Muscle of leg (tissue), 11 donors: ENCODE measurements around the gene TMED10. TPM values are rescaled to one million over a fixed set of nuclear protein-coding genes. Genes with fewer than 3 reads are reported as not detected.

ENCODE experiments used
- DNase-seq: peaks from one replicate; pipeline ENCODE4 v3.0.0; 2013
- H3K27ac ChIP-seq: one replicate; pipeline ENCODE4 v1.5.1; 2013; ENCODE audit warnings: mild to moderate bottlenecking, low read length, control low read depth
- H3K27me3 ChIP-seq: one replicate; pipeline ENCODE4 v1.6.1; 2013; ENCODE audit warnings: low read length; ENCODE audit not compliant: control insufficient read depth, insufficient read depth
- H3K36me3 ChIP-seq: one replicate; pipeline ENCODE4 v1.6.1; 2013; ENCODE audit warnings: low read length; ENCODE audit not compliant: control insufficient read depth, insufficient read depth
- H3K4me1 ChIP-seq: one replicate; pipeline ENCODE4 v1.6.1; 2013; ENCODE audit warnings: low read length; ENCODE audit not compliant: control insufficient read depth, insufficient read depth
- H3K4me3 ChIP-seq: one replicate; pipeline ENCODE4 v1.5.1; 2013; ENCODE audit warnings: low read length, control low read depth
- H3K9me3 ChIP-seq: replicated peaks from 2 replicates; pipeline ENCODE4 v1.6.1; 2013; ENCODE audit warnings: low read depth, low read length; ENCODE audit not compliant: control insufficient read depth
- WGBS: methylation state at CpG from one replicate; pipeline ENCODE4 v1.1.5; 2013; ENCODE audit warnings: missing lambda C conversion rate; ENCODE audit not compliant: insufficient coverage; 5-methylcytosine and 5-hydroxymethylcytosine counted together
- polyA plus RNA-seq, 8 donors: library from polyadenylated mRNA; unstranded; fragments of 120-200 nt; gene quantifications; one replicate each; pipeline versions ENCODE4 v1.2.1 to v1.2.3, GENCODE V29; 2013; ENCODE audit warnings: inconsistent platforms in 1 of 8, low replicate concordance in 1 of 8; ENCODE audit not compliant: insufficient read length in 8 of 8, insufficient read depth in 1 of 8
- total RNA-seq: library from RNA; stranded (reverse); fragments of 120-200 nt; gene quantifications from one replicate; pipeline ENCODE4 v1.2.4, GENCODE V29; 2013

TMED10 gene
- total and polyA plus RNA-seq, 9 donors = 100 to 180 (median 123) TPM

DNA sequence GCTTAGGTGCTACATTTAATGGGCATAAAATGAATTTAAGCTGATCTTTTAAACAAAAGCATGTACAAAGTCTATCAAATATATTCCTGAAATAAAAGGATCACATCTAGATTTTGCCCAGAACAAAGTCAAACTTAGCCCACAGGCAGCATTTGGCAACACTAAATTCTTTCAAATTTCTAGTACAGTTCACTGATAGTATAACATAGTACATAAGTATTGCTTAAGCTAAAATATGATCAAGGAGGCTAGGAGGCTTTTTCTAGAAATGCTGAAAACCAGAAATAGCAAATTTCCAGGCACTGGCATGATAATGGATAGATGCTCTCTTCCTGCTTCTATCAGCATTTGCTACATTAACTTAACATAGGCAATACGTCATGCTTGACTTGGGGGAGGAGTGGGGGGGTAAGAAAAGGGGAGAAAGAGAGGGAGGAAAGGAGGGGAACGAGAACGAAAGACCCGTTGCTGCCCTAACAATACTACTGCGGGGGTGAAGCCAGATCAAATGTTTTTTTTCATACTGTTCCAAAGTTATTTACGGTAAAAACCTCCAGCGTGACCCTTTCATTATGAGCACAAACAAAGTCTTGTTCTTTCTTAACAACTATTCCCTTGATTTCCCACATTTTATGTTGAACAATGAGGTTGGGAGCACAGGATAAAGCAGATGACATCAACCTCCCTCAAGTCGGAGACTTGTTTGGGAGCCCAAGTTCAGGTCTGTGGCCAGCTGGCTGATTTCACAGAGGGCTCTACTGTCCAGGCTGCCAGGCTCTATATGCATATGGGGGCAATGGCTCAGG is 10.6 kb downstream of the TMED10 start:
- WGBS = no CpG with 5 or more reads among the region's 8 CpGs
- H3K27me3 ChIP-seq = no peaks in the 10 kb centered on the region
- no peak overlapping the region for H3K4me3 ChIP-seq
- H3K9me3 ChIP-seq = no peaks in the 10 kb centered on the region
- peak overlapping the region; percentile 16 for H3K27ac ChIP-seq
- H3K36me3 ChIP-seq = peaks cover 6% of the 10 kb centered on the region
- DNase-seq = peak; percentile 59
- peaks cover 8% of the 10 kb centered on the region for H3K4me1 ChIP-seq

DNA sequence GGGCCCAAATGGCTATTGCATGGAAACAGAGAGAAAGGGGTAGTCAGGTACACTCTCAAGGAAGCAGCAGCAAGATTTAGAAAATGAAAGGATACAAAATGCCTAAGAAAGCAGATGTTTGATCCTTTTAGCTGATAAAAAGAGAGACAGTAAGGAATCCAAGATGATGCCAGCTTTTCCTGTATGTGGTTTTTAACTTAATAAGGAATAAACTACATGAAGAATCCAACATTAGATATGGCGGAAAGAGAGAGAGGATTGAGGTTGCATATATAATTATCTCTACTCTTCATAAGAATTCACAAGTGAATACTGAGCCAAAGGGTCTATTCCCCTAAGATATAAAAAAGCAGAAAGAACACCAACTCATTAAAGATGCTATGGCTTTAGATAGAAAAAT is 11.6 kb downstream of the TMED10 start:
- Histone ChIP-seq H3K4me1 (peaks cover 8% of the 10 kb centered on the region), H3K9me3 (no peaks in the 10 kb centered on the region), H3K4me3 (no peak overlapping the region), H3K36me3 (peaks cover 6% of the 10 kb centered on the region), H3K27ac (no peak overlapping the region), H3K27me3 (no peaks in the 10 kb centered on the region)
- no peak for DNase-seq
- no CpG with 5 or more reads among the region's 1 CpG for WGBS

- H3K4me1 ChIP-seq = peaks cover 8% of the 10 kb centered on the region
Observed at GRCh38 chr14:75163677-75164076, 12.7 kb downstream of the TMED10 start.

DNA sequence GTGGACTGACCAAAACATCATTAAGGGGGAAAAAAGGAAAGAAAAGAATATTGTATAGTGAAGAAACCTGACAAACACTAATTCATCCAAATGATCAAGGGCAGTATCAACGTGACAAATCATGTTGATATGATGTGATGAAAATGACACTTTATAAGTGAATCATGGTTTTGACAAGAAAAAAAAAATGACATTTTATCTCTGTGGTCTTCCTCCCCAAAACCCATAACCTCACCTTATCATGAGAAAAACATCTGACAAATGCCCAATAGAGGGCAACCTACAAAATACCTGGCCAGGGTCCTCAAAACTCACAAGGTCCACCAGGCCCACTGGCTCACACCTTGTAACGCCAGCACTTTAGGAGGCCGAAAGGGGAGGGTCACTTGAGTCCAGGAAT is 13.8 kb downstream of the TMED10 start:
- no peak overlapping the region for H3K4me3 ChIP-seq
- no CpG with 5 or more reads among the region's 3 CpGs for WGBS
- peaks cover 8% of the 10 kb centered on the region for H3K4me1 ChIP-seq
- no peaks in the 10 kb centered on the region for H3K27me3 ChIP-seq
- DNase-seq = no peak
- H3K27ac ChIP-seq = no peak overlapping the region
- H3K36me3 ChIP-seq = peaks cover 6% of the 10 kb centered on the region
- no peaks in the 10 kb centered on the region for H3K9me3 ChIP-seq

More at GRCh38 chr14:75163677-75164076, 12.7 kb downstream of the TMED10 start:
- H3K4me3 ChIP-seq = no peak overlapping the region
- no peaks in the 10 kb centered on the region for H3K9me3 ChIP-seq
- DNase-seq = no peak
- H3K27me3 ChIP-seq = no peaks in the 10 kb centered on the region
- no CpG with 5 or more reads among the region's 2 CpGs for WGBS
- no peak overlapping the region for H3K27ac ChIP-seq
- H3K36me3 ChIP-seq = peaks cover 6% of the 10 kb centered on the region

DNA sequence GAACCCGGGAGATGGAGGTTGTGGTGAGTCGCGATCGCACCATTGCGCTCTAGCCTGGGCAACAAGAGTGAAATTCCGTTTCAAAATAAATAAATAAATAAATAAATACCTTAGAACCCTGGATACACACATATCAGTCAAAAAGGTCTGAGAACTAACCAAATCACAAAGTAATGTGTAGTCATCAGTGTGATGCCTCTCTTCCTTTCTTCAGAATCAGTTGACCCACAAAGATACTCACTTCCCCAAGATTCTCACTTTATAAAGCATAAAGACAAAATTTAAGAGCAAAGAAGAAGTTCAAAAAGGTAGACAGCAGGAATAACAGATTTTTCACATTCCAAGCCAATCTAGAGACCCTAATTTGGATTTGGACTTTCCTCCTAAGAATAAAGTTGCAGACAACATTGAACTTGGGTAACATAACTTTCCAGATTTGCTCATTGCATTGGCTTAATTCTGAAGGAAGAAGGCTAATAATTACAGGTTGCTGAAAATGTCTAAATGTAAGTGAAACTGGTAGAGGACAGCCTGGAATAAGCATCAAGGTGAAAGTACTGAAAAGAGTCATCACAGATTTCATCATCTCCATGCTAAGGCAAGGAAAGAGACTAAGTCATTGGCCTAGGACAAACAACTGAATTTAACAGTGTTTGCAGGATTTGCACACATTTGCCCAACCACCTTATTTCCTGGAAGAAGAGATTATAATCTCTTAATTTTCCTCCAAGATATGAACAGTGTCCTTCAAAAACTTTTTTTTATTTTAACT is 17.4 kb downstream of the TMED10 start:
- Histone ChIP-seq H3K27ac (no peak overlapping the region), H3K4me1 (no peaks in the 10 kb centered on the region), H3K27me3 (no peaks in the 10 kb centered on the region), H3K9me3 (no peaks in the 10 kb centered on the region), H3K4me3 (no peak overlapping the region), H3K36me3 (peaks cover 6% of the 10 kb centered on the region)
- no CpG with 5 or more reads among the region's 6 CpGs for WGBS
- DNase-seq = no peak

DNA sequence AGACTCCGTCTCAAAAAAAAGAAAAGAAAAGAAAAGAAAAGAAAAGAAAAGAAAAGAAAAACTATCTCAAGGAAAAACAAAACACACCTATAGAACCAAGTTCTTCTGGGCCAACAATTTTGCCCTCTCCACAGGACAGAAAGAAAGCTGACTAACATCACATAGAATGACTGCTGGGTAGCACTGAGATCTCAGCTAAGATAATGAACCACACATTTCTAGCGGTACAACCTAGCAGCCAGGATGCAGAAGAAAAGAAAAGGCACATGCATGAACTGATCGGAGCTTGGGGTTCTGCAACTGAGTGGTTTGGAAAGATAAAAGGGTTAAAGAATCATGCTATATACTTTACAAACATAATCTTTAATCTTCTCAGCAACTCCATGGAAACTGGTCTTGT is 19.5 kb downstream of the TMED10 start:
- H3K4me3 ChIP-seq = no peak overlapping the region
- H3K27me3 ChIP-seq = no peaks in the 10 kb centered on the region
- no peaks in the 10 kb centered on the region for H3K9me3 ChIP-seq
- no peaks in the 10 kb centered on the region for H3K36me3 ChIP-seq
- WGBS = no CpG with 5 or more reads among the region's 3 CpGs
- no peak for DNase-seq
- no peak overlapping the region for H3K27ac ChIP-seq
- H3K4me1 ChIP-seq = no peaks in the 10 kb centered on the region

- no peaks in the 10 kb centered on the region for H3K27me3 ChIP-seq
- H3K4me1 ChIP-seq = no peaks in the 10 kb centered on the region
- no peak overlapping the region for H3K4me3 ChIP-seq
- no peak overlapping the region for H3K27ac ChIP-seq
- H3K9me3 ChIP-seq = no peaks in the 10 kb centered on the region
- no peak for DNase-seq
- no CpG with 5 or more reads among the region's 1 CpG for WGBS
- no peaks in the 10 kb centered on the region for H3K36me3 ChIP-seq
Observed at GRCh38 chr14:75156111-75156510, 20.3 kb downstream of the TMED10 start.

GRCh38 chr14:75155169-75155568 is 21.2 kb downstream of the TMED10 start:
- Histone ChIP-seq H3K4me3 (no peak overlapping the region), H3K4me1 (no peaks in the 10 kb centered on the region), H3K27me3 (no peaks in the 10 kb centered on the region), H3K36me3 (peaks cover 3% of the 10 kb centered on the region), H3K27ac (no peak overlapping the region), H3K9me3 (no peaks in the 10 kb centered on the region)
- no peak for DNase-seq
- no CpG with 5 or more reads among the region's 3 CpGs for WGBS

GRCh38 chr14:75153295-75153694 is 23.1 kb downstream of the TMED10 start:
- Histone ChIP-seq H3K27me3 (no peaks in the 10 kb centered on the region), H3K27ac (no peak overlapping the region), H3K36me3 (peaks cover 11% of the 10 kb centered on the region), H3K9me3 (no peaks in the 10 kb centered on the region), H3K4me1 (no peaks in the 10 kb centered on the region), H3K4me3 (no peak overlapping the region)
- no peak for DNase-seq
- WGBS = no CpG with 5 or more reads among the region's 1 CpG

DNA sequence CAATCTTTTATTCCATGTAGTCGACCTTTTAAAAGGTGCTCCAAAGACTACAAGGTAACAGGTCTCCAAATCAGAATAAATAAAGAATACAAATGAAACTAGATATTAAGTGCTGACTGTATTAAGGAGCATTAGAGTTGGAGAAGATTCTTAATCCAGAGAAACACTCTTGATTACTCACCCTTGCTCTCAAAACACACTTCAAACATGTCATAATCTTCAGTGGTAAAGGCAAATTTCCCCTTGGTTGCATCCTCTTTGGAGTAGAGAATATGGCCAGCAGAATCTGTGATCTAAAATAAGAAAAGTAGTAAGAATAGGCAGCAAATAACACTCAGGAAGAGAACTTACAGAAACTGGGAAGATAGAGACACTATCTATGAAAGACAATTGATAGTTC is 24.6 kb downstream of the TMED10 start:
- Histone ChIP-seq H3K4me1 (no peaks in the 10 kb centered on the region), H3K27me3 (no peaks in the 10 kb centered on the region), H3K9me3 (no peaks in the 10 kb centered on the region), H3K36me3 (peaks cover 11% of the 10 kb centered on the region), H3K4me3 (no peak overlapping the region), H3K27ac (no peak overlapping the region)
- WGBS = no CpG with 5 or more reads among the region's 1 CpG
- DNase-seq = no peak
